ENCODE data around the gene KRTAP1-5.
A peak's percentile ranks its signal among the peaks of the same experiment; 100 is the strongest.
"Not testable (repeated sequence)": the region's sequence is repeated elsewhere in the genome, so short reads cannot be mapped to it uniquely, and the experiment has no call there.

Gene KRTAP1-5

DNA sequence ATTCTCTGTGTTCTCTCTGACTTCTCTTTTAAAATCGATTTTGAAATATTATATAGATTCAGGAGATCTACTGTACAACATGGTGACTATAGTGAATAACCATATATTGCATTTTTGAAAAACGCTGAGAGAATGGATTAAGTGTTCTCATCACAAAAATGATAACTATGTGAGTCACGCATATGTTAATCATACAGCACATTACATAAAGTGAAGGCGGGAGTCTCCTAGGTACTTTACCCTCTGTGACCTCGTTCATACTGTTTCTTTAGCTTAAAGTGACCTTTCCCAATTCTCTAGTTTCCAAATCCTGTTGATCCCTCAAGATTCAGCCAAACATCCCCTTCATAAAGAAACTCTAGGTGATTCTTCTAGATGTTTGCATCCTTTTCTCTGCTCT is 24.2 kb downstream of the KRTAP1-5 start:
- peak; percentile 37 for DNase-seq

GRCh38 chr17:41001795-41002194 is 25.2 kb downstream of the KRTAP1-5 start:
- DNase-seq, result no peak

DNA sequence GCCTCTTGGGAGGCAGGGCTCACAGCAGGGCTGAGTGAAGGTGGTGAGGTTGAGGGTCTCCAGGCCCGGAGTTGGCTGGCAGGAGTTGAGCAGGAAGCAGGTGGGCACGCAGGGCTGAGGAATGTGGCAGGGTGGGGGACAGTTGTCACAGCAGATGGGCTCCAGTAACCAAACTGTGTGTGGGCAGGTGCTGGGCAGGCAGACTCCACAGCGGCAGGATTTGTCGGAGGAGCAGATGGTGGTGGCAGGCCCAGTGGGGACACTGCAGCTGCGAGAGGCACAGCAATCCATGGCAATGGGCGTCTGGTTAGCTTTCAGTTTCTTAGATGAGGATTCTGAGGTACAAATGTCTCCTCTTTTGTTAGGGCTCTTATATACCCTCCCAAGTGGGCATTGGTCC is 27.4 kb downstream of the KRTAP1-5 start, which contains the start of gene KRTAP3-2:
TSS of gene KRTAP3-2 (minus strand) at position 344 of the 400 bp plus-strand sequence. CDS start at position 291, 53 bp downstream.
- DNase-seq, result not testable (repeated sequence)

DNA sequence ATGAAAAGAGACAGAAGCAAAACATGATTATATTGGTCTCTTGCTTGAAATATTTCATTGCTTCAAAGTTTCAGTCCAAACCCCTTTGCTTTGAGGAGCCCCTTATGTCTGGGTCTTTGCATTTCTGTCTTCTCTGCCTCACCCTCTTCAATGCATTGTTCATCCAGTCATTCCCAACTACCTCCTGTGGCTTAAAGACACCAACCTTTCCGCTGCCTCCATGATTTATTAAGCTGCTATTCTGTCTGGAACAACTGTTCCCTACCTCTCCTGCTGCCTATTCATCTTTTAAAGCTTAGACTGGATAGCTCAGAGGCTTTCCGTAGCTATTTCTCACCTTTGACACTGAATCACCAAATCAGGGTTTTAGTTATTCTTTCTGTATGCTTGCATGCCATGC is 29.6 kb downstream of the KRTAP1-5 start:
- no peak for DNase-seq

DNA sequence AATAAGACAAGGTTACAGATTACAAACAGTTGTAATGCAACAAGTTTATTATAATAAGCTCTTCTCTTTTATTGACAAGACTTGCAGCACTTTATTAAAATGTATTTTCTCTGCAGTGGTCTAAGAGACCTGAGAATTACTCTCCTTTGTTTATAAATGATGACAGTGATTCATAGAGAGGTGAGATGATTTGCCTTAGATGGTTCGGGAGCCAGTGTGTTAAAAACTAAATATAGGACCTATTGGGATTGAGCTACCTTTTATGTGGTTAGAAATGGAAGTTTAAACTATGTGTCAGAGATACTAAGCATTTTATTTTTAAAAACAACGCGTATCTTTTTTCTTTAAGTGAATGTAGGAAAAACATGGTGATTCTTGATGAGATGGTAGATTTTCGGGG is 30.2 kb downstream of the KRTAP1-5 start:
- DNase-seq, result no peak

GRCh38 chr17:40995116-40995515 is 31.9 kb downstream of the KRTAP1-5 start:
- DNase-seq, result no peak

GRCh38 chr17:40993839-40994238 is 33.2 kb downstream of the KRTAP1-5 start, which contains the start of gene KRTAP3-3:
TSS of gene KRTAP3-3 (minus strand) at chr17:40994164. CDS start at chr17:40994097, 67 bp downstream.
- no peak for DNase-seq

GRCh38 chr17:40993084-40993483 is 33.9 kb downstream of the KRTAP1-5 start:
- no peak for DNase-seq

DNA sequence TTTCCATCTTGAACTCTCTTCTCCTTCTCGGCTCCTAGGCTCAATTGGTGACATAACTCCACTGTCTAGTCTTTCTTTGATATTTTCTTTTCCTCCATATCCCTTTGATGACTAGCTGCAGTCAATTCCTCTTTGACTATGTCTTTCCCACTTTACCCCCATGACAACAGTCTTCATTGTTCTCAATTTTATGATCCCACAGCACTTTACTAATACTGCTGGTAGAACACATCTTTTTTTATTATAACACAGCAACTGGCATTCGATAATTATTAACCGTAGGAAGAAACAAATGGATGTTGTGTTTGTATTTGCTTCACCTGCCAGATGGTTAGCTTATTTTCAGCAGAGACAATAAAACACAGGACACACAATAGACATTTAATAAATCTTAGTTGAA is 34.3 kb downstream of the KRTAP1-5 start:
- DNase-seq, result no peak

GRCh38 chr17:40986920-40987319 is 40.1 kb downstream of the KRTAP1-5 start:
- DNase-seq, result no peak

DNA sequence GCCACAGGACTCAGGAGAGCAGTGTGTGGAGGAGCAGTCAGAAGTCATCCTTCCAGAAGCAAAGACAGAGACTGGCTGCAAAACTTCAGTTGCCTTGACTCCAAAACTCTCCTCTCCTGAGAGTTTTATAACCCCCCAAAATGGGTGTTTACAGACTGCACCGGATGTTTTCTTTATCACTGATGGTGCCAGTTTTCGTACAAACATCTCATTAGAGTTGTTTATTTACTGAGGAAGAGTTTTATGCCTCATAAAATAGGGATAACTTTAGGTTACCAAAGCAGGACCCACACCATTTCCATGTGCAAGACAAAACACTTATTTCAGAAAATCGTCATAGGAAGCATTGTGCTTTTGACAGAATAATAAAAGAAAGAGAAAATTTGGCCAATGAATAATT is 42.8 kb downstream of the KRTAP1-5 start, which contains the start of gene KRT40:
TSS of gene KRT40 (minus strand) at position 101 of the 400 bp plus-strand sequence. CDS start at position 48, 53 bp downstream.
- DNase-seq, result no peak

DNA sequence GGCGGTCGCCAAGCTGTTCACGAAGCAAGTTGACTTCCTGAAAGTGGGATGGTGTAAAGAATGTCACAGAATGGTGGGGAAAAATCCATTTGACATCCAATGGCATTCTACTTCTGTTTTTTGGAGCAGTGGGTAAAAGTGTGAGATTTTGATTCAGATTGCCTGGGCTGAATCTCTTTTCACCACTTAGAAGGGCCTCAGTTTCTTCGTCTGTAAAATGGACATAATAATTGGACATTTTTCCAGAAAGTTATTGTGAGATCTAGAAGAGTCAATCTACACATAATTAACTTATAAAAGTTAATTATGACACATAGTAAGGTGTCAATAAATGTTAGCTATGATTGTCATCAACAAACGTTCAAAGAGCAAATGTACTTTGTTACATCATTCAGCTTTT is 45.9 kb downstream of the KRTAP1-5 start:
- DNase-seq, result no peak

GRCh38 chr17:40980596-40980995 is 46.4 kb downstream of the KRTAP1-5 start:
- DNase-seq, result no peak

GRCh38 chr17:40980117-40980516 is 46.9 kb downstream of the KRTAP1-5 start:
- no peak for DNase-seq

GRCh38 chr17:40978575-40979151 is 48.3 kb downstream of the KRTAP1-5 start:
- DNase-seq, result no peak

Measured in suppressor macrophage treated with lipopolysaccharide for 4 hours (primary cell).